Activated CD8-positive, alpha-beta memory T cell treated with anti-CD3 and anti-CD28 coated beads for 36 hours (primary cell): Measurements from ENCODE around the gene DOHH. TPM values are rescaled to one million over a fixed set of nuclear protein-coding genes. Genes with fewer than 3 reads are reported as not detected.
"Not testable (repeated sequence)": the region's sequence is repeated elsewhere in the genome, so short reads cannot be mapped to it uniquely, and the experiment has no call there.

ENCODE experiments used
- CTCF ChIA-PET: fragments of 350-600 bp; sonication (Branson Sonifier 250); formaldehyde crosslinking; loops from one replicate; lab custom pipeline; 2021; ENCODE audit warnings: antibody characterized with exemption; lab: Charles Lee
- POLR2A ChIA-PET: fragments of 350-600 bp; sonication (Branson Sonifier 250); formaldehyde crosslinking; loops from one replicate; lab custom pipeline; 2021; ENCODE audit warnings: antibody characterized with exemption; lab: Charles Lee
- total RNA-seq, 2 experiments: library from RNA; stranded (reverse); gene quantifications; one replicate each; pipeline ENCODE4 v1.2.3, GENCODE V29; 2021

The DOHH gene
- total RNA-seq, 2 experiments from 2014 or later, result 18.8 to 21.4 TPM

DNA sequence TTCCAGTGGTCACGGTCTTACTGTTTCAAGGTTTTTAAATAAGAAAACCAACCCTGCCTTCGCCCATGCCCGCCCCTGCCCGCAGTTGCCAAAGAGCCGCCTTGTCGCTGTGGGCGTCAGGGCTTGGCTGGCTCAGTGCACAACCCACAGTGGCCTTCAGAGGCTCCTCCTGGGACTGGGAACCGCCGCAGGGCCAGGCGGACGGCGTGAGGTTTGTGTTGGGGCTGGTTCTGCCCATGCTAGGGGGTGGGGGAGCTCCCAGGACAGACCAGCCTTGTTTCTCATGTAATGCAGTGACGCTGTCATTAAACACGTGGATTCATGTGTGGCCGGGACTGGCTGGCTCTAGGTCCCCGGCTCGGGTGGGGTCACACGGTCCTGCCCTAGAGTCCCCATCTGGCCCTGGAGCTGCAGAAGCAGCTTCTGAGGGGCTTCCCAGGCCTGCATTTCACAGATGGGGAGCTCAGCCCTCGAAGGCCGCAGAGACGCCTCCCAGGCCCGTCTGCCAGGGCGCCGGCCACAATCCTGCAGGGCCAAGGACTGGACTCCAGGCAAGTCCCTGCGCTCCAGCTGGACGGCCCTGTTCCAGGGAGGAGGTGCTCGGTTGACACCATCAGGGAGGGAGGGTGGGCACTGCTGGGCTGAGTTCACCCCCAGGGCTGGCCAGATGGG lies 36.1 kb upstream of the DOHH start:
- POLR2A ChIA-PET, result no interaction called here
- CTCF ChIA-PET, result interaction anchor here (1.5 kb wide), 1 partner anchor 9 kb away, joined by 7 read pairs; no protein-coding TSS in a partner anchor

- CTCF ChIA-PET, result interaction anchor here (1.5 kb wide), 1 partner anchor 9 kb away, joined by 7 read pairs; no protein-coding TSS in a partner anchor
- POLR2A ChIA-PET, result no interaction called here
Measured at GRCh38 chr19:3535981-3536380, 35.5 kb upstream of the DOHH start.

GRCh38 chr19:3535563-3535965 lies 35.1 kb upstream of the DOHH start:
- CTCF ChIA-PET, result interaction anchor here (1.5 kb wide), 1 partner anchor 10 kb away, joined by 7 read pairs; no protein-coding TSS in a partner anchor
- POLR2A ChIA-PET, result no interaction called here

DNA sequence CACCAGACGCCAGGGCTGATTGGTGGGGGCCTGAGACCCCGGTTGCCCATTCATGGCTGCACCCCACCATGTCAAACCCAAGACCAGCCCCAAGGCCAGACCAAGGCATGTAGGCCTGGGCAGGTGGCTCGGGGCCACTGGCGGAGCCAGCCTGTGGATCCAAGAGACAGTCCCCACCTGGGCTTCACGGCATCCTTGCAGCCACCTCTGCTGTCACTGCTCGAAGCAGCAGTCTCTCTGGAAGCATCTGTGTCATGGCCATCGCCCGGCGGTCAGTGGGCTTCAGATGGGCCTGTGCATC lies 34.7 kb upstream of the DOHH start:
- ChIA-PET CTCF (no interaction called here), POLR2A (no interaction called here)

DNA sequence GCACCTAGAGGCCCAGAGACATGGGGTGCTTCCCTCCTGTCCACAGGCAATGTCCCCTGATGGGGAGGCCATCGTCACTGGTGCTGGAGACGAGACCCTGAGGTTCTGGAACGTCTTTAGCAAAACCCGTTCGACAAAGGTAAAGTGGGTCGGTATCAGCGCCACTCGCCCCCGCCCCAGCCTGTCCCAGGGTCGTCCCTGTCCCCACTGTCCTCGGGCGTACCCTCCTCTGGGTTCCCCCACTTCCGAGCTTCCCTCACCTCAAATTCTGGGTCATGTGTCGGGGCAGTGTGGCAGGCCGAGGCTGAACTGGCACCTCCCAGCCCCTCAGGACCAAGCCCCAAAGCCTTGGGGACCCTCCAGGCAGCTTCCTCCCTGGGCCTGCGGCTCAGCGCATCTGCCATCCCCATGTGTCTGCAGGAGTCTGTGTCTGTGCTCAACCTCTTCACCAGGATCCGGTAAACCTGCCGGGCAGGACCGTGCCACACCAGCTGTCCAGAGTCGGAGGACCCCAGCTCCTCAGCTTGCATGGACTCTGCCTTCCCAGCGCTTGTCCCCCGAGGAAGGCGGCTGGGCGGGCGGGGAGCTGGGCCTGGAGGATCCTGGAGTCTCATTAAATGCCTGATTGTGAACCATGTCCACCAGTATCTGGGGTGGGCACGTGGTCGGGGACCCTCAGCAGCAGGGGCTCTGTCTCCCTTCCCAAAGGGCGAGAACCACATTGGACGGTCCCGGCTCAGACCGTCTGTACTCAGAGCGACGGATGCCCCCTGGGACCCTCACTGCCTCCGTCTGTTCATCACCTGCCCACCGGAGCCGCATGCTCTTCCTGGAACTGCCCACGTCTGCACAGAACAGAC lies 34.1 kb upstream of the DOHH start:
- CTCF ChIA-PET, result interaction anchor here (0.5 kb wide), 1 partner anchor 441 kb away, joined by 3 read pairs; no protein-coding TSS in a partner anchor
- POLR2A ChIA-PET, result no interaction called here

DNA sequence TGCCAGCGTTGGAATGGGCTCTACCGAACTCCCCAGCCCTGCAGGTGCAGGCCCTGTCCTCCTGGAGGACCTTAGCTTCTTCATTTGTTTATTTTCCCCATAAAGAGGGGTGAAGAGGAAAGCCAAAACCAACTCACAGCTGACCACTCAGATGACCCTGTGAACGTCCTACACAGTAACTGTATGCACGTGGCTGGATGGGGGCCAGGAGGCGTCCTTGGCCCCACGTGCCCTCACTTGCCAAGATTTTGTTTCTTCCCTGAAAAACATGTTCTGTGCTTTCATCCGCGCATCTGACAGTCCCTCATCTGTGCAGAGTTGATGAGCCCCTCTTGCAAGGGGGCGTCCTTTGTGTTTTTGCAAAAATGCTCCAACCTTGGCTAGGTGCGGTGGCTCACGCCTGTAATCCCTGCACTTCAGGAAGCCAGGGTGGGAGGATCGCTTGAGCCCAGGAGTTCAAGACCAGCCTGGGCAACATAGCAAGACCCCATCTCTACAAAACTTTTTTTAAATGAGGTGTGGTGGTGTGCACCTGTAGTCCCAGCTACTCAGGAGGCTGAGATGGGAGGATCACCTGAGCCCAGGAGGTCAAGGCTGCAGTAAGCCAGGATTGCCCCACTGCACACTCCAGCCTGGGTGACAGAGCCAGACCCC lies 33.2 kb upstream of the DOHH start:
- POLR2A ChIA-PET, result no interaction called here
- CTCF ChIA-PET, result interaction anchor here (1.0 kb wide), 1 partner anchor 13 kb away, joined by 4 read pairs; no protein-coding TSS in a partner anchor

GRCh38 chr19:3533033-3533432 lies 32.6 kb upstream of the DOHH start:
- ChIA-PET POLR2A (no interaction called here), CTCF (interaction anchor here (1.0 kb wide), 1 partner anchor 14 kb away, joined by 4 read pairs; no protein-coding TSS in a partner anchor)

DNA sequence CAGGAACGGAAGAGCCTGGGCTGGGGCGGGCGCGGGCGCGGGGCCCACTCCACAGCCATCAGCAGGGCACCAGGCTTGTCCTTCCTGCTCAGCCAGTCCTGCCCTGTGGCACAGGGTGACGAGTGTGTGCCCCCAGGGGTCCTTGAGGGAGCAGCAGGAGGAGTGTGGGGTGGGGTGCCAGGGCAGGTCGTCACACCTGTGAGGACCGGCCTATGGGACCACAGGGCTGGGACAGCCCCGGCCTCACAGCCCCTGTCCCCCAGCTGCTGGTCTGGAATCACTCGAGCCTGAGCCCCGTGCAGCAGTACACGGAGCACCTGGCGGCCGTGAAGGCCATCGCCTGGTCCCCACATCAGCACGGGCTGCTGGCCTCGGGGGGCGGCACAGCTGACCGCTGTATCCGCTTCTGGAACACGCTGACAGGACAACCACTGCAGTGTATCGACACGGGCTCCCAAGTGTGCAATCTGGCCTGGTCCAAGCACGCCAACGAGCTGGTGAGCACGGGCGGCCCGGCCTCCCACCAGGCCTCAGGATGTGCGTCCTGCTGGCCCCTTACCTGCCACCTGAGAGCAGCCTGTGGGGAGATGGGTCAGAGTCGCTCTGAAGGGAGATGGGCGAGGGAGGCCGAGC lies 31.8 kb upstream of the DOHH start:
- POLR2A ChIA-PET, result interaction anchor here (0.6 kb wide), 1 partner anchor 255 kb away, joined by 4 read pairs; no protein-coding TSS in a partner anchor

GRCh38 chr19:3531716-3532115 lies 31.2 kb upstream of the DOHH start:
- ChIA-PET CTCF (interaction anchor here (1.2 kb wide), 1 partner anchor 13 kb away, joined by 4 read pairs; no protein-coding TSS in a partner anchor), POLR2A (interaction anchor here (0.6 kb wide), 1 partner anchor 255 kb away, joined by 4 read pairs; no protein-coding TSS in a partner anchor)

More for the DNA sequence above, 31.8 kb upstream of the DOHH start:
- CTCF ChIA-PET, result no interaction called here

DNA sequence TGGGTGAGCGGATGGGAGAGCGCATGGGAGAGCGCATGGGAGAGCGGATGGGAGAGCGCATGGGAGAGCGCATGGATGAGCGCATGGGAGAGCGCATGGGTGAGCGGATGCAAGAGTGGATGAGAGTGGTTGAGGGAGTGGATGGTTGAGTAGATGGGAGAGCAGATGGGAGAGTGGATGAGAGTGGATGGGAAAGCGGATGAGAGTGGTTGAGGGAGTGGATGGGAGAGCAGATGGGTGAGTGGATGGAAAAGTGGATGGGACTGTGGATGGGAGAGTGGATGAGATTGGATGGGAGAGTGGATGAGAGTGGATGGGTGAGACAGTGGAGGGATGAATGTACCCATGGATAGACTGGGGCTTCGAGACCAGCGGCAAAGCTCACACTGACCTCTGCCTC lies 29.9 kb upstream of the DOHH start:
- CTCF ChIA-PET, result interaction anchor here (1.2 kb wide), 1 partner anchor 15 kb away, joined by 4 read pairs; no protein-coding TSS in a partner anchor
- POLR2A ChIA-PET, result no interaction called here

DNA sequence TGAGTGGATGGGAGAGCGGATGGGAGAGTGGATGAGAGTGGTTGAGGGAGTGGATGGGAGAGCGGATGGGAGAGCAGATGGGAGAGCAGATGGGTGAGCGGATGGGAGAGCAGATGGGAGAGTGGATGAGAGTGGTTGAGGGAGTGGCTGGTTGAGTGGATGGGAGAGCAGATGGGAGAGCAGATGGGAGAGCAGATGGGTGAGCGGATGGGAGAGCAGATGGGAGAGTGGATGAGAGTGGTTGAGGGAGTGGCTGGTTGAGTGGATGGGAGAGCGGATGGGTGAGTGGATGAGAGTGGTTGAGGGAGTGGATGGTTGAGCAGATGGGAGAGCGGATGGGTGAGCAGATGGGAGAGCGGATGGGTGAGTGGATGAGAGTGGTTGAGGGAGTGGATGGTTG lies 28.8 kb upstream of the DOHH start:
- POLR2A ChIA-PET, CTCF ChIA-PET: not testable (repeated sequence)

DNA sequence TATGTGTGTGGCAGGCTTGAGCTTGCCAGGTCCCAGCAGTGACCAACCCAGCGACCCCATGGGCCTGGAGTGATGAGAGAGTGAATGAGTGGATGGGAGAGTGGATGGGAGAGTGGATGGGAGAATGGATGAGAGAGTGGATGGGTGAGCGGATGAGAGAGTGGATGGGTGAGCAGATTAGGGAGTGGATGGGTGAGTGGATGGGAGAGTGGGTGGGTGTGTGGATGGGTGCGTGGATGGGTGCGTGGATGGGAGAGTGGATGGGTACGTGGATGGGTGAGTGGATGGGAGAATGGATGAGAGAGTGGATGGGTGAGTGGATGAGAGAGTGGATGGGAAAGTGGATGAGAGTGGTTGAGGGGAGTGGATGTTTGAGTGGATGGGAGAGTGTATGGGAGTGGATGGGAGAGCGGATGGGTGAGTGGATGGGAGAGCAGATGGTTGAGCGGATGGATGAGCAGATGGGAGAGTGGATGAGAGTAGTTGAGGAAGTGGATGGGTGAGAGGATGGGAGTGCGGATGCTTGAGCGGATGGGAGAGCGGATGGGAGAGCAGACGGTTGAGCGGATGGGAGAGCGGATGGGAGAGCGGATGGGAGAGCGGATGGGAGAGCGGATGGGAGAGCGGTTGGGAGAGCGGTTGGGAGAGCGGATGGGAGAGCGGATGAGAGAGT lies 28.2 kb upstream of the DOHH start:
- ChIA-PET POLR2A (no interaction called here), CTCF (no interaction called here)

GRCh38 chr19:3528080-3528479 lies 27.6 kb upstream of the DOHH start:
- ChIA-PET CTCF (no interaction called here), POLR2A (no interaction called here)

DNA sequence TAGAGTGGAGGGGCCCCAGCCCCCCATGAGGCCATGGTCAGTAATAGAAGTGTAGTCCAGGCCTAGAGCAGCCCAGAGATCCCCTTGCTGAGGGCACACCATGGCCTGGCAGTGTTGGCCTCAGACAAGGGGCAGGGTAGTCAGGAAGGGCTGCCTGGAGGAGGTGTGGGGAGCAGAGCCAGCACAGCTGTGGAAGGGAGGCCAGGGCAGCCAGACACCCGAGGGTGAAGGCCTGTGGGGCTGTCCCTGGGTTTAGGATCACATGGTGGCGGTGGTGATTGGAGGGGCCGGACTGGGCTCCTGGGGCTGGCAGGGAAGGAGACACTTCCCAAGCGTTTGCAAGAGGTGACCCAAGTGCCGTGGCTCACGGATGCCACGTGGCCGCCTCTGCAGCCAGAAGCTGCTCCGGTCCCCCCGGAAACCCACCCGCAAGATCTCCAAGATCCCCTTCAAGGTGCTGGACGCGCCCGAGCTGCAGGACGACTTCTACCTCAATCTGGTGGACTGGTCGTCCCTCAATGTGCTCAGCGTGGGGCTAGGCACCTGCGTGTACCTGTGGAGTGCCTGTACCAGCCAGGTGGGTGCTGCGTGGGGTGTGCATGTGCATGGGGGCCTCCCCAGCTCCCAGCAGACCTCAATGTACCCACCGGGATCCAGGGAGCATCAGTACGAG lies 26.9 kb upstream of the DOHH start:
- ChIA-PET CTCF (no interaction called here), POLR2A (no interaction called here)

DNA sequence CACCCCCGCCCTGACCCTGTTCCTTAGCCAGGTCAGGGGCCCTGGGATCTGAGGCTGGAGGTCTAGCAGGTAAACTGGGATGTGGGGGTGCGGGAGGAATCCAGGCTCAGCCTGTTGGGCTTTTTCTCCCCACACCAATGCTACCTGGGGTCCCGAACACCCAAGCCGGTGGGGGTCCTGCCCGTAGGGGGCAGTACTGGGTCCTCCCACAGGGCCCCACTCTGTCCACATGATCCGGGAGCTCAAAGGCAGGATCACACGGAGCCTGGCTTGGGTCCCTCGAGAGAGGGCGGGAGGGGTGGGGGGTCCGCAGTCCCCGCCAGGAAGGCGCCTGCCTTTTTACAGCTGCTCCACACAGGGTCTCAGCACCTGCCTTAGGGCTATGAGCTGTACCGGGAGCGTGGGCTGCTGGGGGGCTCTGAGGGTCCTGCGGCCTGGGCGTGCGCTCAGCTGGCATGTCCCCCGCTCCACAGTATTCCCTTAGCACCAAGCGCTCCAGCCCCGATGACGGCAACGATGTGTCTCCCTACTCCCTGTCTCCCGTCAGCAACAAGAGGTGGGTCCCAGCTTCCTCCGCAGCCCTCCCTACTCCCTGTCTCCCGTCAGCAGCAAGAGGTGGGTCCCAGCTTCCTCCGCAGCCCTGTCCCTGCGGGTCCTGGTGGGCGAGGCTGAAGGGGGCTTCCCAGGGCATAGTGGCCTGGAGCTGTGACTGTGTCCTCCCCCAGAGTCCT lies 26.2 kb upstream of the DOHH start:
- CTCF ChIA-PET, result no interaction called here
- POLR2A ChIA-PET, result interaction anchor here (0.7 kb wide), 1 partner anchor 18 kb away, joined by 4 read pairs; no protein-coding TSS in a partner anchor

DNA sequence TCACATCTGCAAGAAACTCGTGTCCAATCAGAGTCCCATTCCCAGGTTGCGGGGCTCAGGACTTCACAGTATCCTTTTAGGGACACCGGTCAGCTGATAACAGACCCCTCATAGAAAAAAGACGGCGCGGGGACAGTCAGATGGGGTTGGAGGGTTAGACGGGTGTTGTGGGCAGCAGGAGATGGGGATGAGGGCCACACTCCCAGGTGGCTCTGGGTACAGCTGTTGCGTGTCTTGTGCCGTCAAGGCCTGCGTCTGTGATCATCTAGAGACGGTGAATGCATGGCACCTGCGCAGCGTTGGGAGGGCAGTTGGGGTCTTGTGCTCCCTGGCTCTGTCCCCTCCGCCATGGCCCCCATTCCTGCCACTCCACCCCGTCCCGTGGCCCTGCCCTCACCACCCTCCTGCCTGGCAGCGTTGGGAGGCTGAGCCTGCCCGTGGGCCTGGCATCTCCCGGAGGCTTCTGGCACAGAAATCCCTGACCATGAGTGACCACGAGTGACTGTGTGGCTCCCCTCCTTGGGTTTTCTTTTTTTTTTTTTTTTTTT lies 24.5 kb upstream of the DOHH start:
- POLR2A ChIA-PET, result no interaction called here
- CTCF ChIA-PET, result no interaction called here
